Measurements from ENCODE around the gene EPN3.

EPN3 gene

DNA sequence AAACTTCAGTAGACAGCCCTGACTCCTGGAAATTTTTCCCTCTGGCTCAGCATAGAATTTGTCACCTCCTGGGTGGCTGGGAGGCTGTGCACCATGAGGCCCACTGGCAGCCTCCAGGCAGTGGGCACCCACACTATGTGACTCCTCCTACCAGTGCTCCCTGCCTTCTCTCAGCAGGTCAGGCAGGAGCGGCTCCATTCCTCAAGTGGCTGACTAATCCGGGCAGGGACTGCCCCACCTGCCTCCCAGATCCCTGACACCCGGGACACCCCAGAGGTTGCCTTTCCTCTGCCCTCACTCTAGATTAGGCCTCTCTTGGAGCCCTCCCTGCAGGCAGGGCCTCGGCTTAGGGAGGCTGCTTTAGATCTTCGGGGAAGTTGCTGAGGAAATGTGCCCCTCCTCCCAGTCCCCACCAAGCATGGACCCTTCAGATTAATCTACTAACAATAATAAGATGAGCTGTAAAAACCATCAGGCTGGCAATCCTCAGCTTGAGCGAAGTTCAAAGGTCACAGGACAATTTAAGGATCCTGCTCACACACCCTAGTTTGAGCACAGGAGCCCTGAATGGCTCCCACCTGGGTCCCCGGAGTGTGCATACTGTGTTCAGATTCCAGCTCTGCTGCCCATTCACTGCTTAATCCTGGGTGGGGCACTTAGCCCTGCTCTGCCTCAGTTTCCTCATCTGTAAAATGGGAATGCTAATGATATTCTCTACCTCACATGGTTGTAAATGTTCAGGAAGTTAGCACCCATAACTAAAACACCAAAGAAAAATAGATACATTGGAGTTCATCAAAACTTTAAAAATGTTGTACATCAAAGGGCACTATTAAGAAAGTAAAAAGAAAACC lies 34.3 kb upstream of the EPN3 start:
- H3K4me3 ChIP-seq (ENCODE audit: low read depth, low read length) = no peak overlapping the region

DNA sequence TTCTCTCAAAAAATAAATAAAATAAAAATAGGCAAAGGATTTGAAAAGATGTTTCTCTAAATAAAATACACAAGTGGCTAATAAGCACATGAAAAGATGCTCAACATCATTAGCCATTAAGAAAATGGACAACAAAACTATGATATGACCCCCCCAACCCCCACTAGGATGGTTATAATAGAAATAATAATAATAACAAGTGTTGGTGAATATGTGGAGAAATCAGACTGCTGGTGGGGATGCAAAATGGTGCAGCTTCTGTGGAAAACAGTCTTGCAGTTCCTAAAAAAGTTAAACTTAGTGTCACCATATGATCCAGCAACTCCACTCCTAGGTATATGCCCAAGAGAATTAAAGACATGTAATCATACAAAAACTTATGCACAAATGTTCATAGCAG lies 33.3 kb upstream of the EPN3 start:
- H2AFZ ChIP-seq (ENCODE audit: low read length, unreplicated experiment) = no peak overlapping the region
- no peak overlapping the region for H3K27ac ChIP-seq (ENCODE audit: low read depth, low read length)
- H3K27me3 ChIP-seq (ENCODE audit: insufficient read depth, low read length) = no peaks in the 10 kb centered on the region
- no peak overlapping the region for H3K4me3 ChIP-seq (ENCODE audit: low read depth, low read length)
- H3K36me3 ChIP-seq (ENCODE audit: insufficient read depth, low read length) = no peaks in the 10 kb centered on the region
- no peaks in the 10 kb centered on the region for H3K79me2 ChIP-seq (ENCODE audit: control insufficient read depth, insufficient read depth, low read length, unreplicated experiment)
- H3K4me1 ChIP-seq (ENCODE audit: control insufficient read depth, insufficient read depth, low read length, unreplicated experiment) = peaks cover 3% of the 10 kb centered on the region

More for the DNA sequence above, 34.3 kb upstream of the EPN3 start:
- Histone ChIP-seq H3K4me1 (ENCODE audit: control insufficient read depth, insufficient read depth, low read length, unreplicated experiment) (peaks cover 3% of the 10 kb centered on the region), H3K27me3 (ENCODE audit: insufficient read depth, low read length) (no peaks in the 10 kb centered on the region), H3K79me2 (ENCODE audit: control insufficient read depth, insufficient read depth, low read length, unreplicated experiment) (no peaks in the 10 kb centered on the region), H2AFZ (ENCODE audit: low read length, unreplicated experiment) (no peak overlapping the region), H3K27ac (ENCODE audit: low read depth, low read length) (no peak overlapping the region), H3K36me3 (ENCODE audit: insufficient read depth, low read length) (no peaks in the 10 kb centered on the region)

DNA sequence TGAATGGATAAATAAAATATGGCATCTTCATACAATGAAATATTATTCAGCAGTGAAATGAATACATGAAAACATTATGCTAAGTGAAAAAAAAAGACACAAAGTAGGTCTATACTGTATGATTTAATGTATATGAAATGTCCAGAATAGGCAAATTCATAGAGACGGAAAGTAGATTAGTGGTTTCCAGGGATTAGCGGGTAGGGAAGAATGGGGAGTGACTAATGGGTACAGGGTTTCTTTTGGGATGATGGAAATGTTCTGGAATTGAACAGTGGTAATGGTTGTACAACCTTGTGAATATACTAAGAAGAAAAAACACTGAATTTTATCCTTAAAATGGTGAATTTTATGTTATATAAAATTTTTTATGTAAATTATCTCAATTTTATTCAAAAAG lies 32.8 kb upstream of the EPN3 start:
- Histone ChIP-seq H3K4me3 (ENCODE audit: low read depth, low read length) (no peak overlapping the region), H3K79me2 (ENCODE audit: control insufficient read depth, insufficient read depth, low read length, unreplicated experiment) (no peaks in the 10 kb centered on the region), H3K27me3 (ENCODE audit: insufficient read depth, low read length) (no peaks in the 10 kb centered on the region), H3K36me3 (ENCODE audit: insufficient read depth, low read length) (no peaks in the 10 kb centered on the region), H3K4me1 (ENCODE audit: control insufficient read depth, insufficient read depth, low read length, unreplicated experiment) (peaks cover 3% of the 10 kb centered on the region), H3K27ac (ENCODE audit: low read depth, low read length) (no peak overlapping the region), H2AFZ (ENCODE audit: low read length, unreplicated experiment) (no peak overlapping the region)

- no peak overlapping the region for H3K27ac ChIP-seq (ENCODE audit: low read depth, low read length)
- H3K36me3 ChIP-seq (ENCODE audit: insufficient read depth, low read length) = no peaks in the 10 kb centered on the region
- no peaks in the 10 kb centered on the region for H3K27me3 ChIP-seq (ENCODE audit: insufficient read depth, low read length)
- H3K4me3 ChIP-seq (ENCODE audit: low read depth, low read length) = no peak overlapping the region
- peaks cover under 1% of the 10 kb centered on the region for H3K4me1 ChIP-seq (ENCODE audit: control insufficient read depth, insufficient read depth, low read length, unreplicated experiment)
- no peaks in the 10 kb centered on the region for H3K79me2 ChIP-seq (ENCODE audit: control insufficient read depth, insufficient read depth, low read length, unreplicated experiment)
- no peak overlapping the region for H2AFZ ChIP-seq (ENCODE audit: low read length, unreplicated experiment)
Measured at GRCh38 chr17:50501054-50501453, 31.5 kb upstream of the EPN3 start.

DNA sequence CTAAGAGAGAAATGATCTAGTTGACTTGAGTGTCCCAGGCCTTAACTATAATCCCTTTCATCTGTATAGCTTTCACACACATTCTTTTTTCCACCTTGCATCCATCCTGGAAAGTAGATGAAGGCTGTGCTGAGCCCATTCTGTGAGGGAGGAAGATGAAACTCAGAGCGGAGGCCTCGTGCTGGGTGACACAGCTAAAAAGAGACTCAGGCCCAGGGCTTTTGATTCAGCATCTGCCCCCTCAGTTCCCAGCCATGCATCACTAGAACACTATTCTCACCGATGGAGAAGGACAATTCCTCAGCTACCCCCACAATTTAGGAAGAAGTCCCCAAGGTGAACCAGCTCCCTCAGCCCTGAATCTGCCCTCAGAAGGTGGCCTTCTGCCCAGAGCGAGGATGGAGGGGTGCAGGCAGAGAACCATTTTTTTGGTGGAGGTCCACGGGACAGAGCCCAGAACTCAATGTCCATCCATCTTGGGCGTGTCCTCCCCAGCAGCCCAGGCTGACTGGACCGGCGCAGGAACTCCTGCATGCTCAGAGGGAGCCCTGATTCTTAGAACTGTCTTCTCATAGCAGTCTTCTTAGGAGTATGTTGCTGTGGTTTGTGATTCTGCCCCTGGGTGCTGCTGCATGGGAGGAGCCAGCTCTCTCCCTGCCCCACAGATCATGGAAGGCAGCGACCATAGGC lies 30.1 kb upstream of the EPN3 start:
- Histone ChIP-seq H3K36me3 (ENCODE audit: insufficient read depth, low read length) (no peaks in the 10 kb centered on the region), H3K27me3 (ENCODE audit: insufficient read depth, low read length) (no peaks in the 10 kb centered on the region), H3K4me3 (ENCODE audit: low read depth, low read length) (no peak overlapping the region), H3K4me1 (ENCODE audit: control insufficient read depth, insufficient read depth, low read length, unreplicated experiment) (no peaks in the 10 kb centered on the region), H3K79me2 (ENCODE audit: control insufficient read depth, insufficient read depth, low read length, unreplicated experiment) (no peaks in the 10 kb centered on the region), H2AFZ (ENCODE audit: low read length, unreplicated experiment) (no peak overlapping the region), H3K27ac (ENCODE audit: low read depth, low read length) (no peak overlapping the region)

GRCh38 chr17:50505591-50506130 lies 26.9 kb upstream of the EPN3 start:
- Histone ChIP-seq H3K4me1 (ENCODE audit: control insufficient read depth, insufficient read depth, low read length, unreplicated experiment) (peaks cover 18% of the 10 kb centered on the region), H3K27me3 (ENCODE audit: insufficient read depth, low read length) (no peaks in the 10 kb centered on the region), H2AFZ (ENCODE audit: low read length, unreplicated experiment) (no peak overlapping the region), H3K27ac (ENCODE audit: low read depth, low read length) (no peak overlapping the region), H3K79me2 (ENCODE audit: control insufficient read depth, insufficient read depth, low read length, unreplicated experiment) (peaks cover 7% of the 10 kb centered on the region), H3K4me3 (ENCODE audit: low read depth, low read length) (no peak overlapping the region), H3K36me3 (ENCODE audit: insufficient read depth, low read length) (no peaks in the 10 kb centered on the region)

DNA sequence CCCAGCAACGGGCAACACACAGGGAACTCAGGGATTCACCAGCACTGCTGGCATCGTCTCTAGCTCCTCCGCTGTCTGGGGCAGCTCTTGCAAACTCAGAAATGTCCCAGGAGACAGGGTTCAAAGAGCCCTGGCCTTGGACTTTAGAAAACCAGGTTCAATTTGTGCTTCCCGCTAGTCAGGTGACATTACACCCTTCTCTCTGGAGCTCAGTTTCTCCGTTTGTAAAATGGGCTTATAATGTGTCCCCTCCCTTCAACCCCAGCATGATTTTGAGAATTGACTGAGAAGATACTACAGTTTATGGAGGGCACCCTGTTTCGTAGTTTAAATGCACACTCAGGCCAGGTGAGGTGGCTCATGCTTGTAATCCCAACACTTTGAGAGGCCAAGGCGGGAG lies 26.2 kb upstream of the EPN3 start:
- Histone ChIP-seq H3K4me1 (ENCODE audit: control insufficient read depth, insufficient read depth, low read length, unreplicated experiment) (peaks cover 24% of the 10 kb centered on the region), H3K27ac (ENCODE audit: low read depth, low read length) (no peak overlapping the region)

GRCh38 chr17:50507871-50508572 lies 24.5 kb upstream of the EPN3 start, which contains the start of gene MYCBPAP:
Gene MYCBPAP, plus strand, starts transcription at chr17:50508439. Its CDS starts 236 bp downstream, at chr17:50508675.
- H3K79me2 ChIP-seq (ENCODE audit: control insufficient read depth, insufficient read depth, low read length, unreplicated experiment) = peaks cover 7% of the 10 kb centered on the region
- no peaks in the 10 kb centered on the region for H3K27me3 ChIP-seq (ENCODE audit: insufficient read depth, low read length)
- H3K4me3 ChIP-seq (ENCODE audit: low read depth, low read length) = peak within 1 kb of the TSS; percentile 78
- peak within 1 kb of the TSS; percentile 78 for H2AFZ ChIP-seq (ENCODE audit: low read length, unreplicated experiment)
- no peaks in the 10 kb centered on the region for H3K36me3 ChIP-seq (ENCODE audit: insufficient read depth, low read length)
- H3K27ac ChIP-seq (ENCODE audit: low read depth, low read length) = peak within 1 kb of the TSS; percentile 54
- peaks cover 28% of the 10 kb centered on the region for H3K4me1 ChIP-seq (ENCODE audit: control insufficient read depth, insufficient read depth, low read length, unreplicated experiment)

More for the DNA sequence above, 26.2 kb upstream of the EPN3 start:
- Histone ChIP-seq H3K27me3 (ENCODE audit: insufficient read depth, low read length) (no peaks in the 10 kb centered on the region), H3K79me2 (ENCODE audit: control insufficient read depth, insufficient read depth, low read length, unreplicated experiment) (peaks cover 7% of the 10 kb centered on the region), H3K4me3 (ENCODE audit: low read depth, low read length) (no peak overlapping the region), H3K36me3 (ENCODE audit: insufficient read depth, low read length) (no peaks in the 10 kb centered on the region), H2AFZ (ENCODE audit: low read length, unreplicated experiment) (no peak overlapping the region)

DNA sequence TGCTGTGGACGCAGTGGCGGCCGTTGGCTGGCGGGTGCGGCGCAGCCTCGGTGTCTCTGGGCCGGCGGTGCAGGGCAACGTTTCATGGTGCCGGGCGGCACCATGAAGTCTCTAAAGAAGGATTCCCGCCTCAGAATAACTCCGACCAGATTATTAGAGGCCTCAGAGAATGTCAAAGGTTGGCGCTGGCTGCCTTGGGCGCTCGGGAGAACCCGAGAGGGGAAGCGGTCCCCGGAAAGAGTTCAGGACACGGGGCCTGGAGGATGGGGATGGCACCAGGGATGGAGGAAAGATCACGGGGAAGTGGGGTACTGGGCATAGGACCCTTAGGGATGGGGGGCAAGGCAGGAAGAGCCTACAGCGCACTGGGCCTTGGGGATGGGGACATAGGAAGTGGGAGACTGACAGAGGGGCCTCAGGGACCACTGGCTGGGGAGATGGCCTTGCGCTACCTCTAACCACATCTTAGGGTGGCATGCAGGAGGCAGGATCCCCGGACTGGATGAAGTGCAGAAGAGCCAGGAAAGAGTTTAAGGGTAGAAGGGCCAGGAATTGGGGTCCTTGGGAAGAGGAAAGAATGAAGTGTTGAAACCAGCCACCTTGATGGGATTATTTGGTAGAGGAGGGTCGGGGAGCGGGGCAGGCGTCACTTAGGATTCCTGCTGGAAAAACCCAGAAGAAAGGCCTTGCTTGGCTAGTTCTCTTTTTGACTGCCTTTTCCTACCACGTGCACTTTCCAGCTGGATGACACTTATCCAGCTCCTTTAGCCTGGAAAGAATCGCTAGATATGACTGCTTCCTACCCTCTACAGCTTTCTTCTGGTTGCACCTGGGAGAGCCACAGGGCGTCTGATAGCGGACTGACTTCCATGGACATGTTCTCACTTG lies 23.7 kb upstream of the EPN3 start:
- Histone ChIP-seq H2AFZ (ENCODE audit: low read length, unreplicated experiment) (peak overlapping the region; percentile 78), H3K27ac (ENCODE audit: low read depth, low read length) (peak overlapping the region; percentile 54; the same call in 1 of the 2 replicates), H3K4me3 (ENCODE audit: low read depth, low read length) (peak overlapping the region; percentile 78)

More for the DNA sequence above, 23.7 kb upstream of the EPN3 start:
- H3K4me1 ChIP-seq (ENCODE audit: control insufficient read depth, insufficient read depth, low read length, unreplicated experiment) = peaks cover 28% of the 10 kb centered on the region
- no peaks in the 10 kb centered on the region for H3K36me3 ChIP-seq (ENCODE audit: insufficient read depth, low read length)
- H3K27me3 ChIP-seq (ENCODE audit: insufficient read depth, low read length) = no peaks in the 10 kb centered on the region
- peaks cover 7% of the 10 kb centered on the region for H3K79me2 ChIP-seq (ENCODE audit: control insufficient read depth, insufficient read depth, low read length, unreplicated experiment)

Measured in ACC112 (cell line).